GM20431 (cell line): ENCODE results near the gene PDE4B.

Experiments
- in situ Hi-C: fragments of 300-500 bp; cut with MseI, MboI; formaldehyde crosslinking; loops from one replicate; pipeline ENCODE4 v1.15.0; 2020; ENCODE audit warnings: low sequenced_read_pairs; ENCODE audit not compliant: unreplicated experiment

Gene PDE4B

DNA sequence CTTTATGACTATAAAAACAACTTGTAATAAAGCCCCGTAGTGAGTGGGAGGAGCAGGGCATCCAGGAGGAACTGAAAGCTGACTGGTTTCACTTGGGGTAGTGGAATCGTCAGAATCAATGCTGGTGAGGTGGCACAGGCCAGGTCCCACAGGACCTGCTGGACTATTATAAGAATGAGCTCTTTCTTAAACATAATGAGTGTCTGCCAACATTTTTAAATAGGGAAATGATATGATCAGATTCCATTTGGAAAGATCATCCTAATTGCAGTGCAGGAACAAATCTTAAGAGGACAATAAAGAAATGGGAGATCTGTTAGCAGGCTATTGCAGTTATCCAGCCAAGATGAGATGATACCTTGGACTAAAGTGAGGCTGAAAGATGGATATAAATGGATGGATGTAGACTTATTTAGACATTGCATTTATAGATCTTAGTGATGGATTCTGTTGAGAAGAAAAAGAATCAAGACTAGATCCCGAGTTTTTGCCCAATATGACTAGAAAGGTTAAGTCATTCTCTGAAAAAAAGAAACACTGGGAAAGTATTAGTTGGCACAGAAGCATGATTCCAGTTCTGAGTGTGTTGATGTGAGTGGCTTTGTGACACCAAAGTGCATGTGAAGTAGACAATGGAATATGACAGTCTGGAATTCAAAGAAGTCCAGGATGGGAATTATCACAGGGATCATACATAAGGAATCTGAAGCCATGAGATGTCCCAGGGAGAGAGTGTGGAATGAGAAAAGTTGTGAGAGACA is 587.9 kb downstream of the PDE4B start:
- in situ Hi-C loops: no loop called here

DNA sequence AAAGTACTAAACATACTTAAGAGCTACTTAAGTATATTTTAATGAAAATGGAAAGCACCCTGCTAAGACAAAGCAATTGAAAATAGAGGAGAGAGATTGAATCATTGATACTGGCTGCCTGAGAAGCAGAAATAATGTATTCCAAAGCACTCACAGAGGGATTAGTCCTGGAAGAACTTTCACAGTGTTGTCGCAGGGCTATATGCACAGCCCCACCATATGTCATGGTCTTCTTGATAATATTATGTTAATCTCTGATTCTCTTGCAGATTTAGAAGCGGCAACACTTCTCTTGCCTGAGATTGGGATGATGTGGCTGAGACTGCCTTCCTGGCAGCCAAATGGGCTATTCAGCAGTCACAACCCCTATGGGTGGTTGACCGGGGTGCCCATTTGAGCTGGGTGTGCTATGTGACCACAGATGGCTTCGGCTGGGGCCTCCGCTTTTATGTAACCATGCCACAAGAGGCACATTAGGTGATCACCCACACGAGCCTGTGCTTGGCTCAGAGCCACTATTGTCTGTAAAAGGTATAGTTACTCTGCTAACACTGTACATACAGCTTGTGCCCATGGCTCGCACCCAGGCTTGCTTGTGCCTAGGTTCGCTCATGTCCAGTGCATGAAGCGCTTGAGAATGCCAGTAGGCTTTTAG is 589.1 kb downstream of the PDE4B start:
- in situ Hi-C loops: no loop called here

- in situ Hi-C loops: no loop called here
Observed at GRCh38 chr1:66383168-66383567, 590.5 kb downstream of the PDE4B start.

DNA sequence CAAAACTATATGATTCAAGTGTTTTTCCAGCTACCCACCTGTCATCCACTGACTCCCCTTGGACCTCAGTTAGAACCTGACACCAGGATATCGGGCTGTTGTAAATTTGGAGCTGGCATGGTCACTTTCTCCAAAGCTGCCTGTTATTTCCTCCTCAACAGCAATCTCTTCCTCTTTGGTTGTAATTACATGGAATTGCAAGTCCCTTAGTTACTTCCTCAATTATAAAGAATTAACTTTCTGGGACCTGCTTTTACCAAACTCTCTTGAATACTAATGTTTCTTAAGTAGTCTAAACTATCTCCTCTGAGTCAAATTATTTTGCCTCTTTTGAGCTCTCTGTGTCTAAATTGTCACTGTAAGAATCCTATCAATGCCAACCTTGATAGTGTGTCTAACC is 590.9 kb downstream of the PDE4B start:
- in situ Hi-C loops: no loop called here

DNA sequence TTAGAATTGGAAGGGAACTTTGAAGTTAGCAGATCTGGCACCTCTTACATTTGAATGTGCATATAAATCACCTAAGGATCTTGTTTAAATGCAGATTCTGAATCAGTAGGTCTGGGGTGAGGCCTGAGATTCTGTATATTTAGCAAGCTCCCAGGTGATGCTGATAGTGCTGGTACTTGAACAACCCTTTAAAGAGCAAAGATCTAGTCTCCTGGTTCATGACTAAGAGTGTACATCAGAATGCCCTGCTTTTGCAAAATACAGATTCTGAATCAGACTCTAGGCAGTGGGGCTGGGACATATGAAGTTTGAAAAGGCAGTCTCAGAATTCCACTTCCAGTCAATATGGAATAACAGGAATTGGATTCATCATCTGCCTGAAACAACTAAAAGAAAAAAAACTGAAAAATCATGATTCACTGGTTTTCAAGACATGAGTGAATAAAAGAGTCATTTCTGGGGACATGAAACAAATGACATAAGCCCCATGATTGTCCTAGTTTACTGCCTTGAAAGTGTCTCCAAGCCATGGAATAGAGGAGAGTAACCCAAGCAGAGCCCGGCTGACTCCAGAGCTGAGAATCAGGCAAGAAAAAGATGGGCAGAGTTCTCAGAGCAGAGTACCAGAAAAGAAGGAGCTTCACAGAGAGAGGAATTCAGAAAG is 591.7 kb downstream of the PDE4B start:
- in situ Hi-C loops: no loop called here

DNA sequence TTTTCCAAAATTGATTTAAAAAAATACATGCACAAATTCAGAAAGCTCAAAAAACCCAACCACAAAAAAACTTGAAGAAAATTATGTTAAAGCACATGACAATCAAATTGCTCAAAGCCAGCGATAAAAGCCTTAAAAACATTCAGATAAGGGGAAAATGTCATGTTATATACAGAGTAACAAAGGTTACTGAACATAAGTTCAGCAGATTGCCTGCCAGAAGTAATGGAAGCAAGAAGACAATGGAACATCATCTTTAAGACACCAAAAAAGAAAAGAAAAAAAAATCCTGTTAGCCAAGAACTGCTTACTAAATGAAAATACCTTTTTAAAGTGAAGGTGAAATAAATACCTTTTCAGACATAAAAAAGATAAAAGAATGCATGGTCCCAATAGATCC is 594.0 kb downstream of the PDE4B start:
- in situ Hi-C loops: no loop called here

DNA sequence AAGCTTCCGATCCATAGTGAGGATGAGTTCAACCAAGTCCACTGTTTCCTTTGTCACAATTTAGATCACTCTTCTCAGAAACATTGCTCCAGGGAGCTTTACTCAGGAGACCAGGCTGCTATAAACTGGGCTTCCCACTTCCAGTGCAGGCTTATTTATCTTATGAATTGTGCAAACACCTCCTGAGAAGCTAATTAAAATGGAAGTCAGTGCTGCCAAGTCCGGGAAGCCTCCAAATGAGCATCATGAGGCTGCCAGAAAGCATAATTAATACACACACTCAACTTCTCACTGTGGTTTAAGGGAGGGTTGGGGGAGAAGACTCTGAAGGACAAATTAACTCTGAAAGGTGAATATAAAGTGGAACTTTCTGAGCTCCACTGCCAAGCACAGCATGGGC is 596.2 kb downstream of the PDE4B start:
- in situ Hi-C loops: no loop called here

- in situ Hi-C loops: no loop called here
Observed at GRCh38 chr1:66393586-66394287, 601.0 kb downstream of the PDE4B start.

GRCh38 chr1:66394603-66395002 is 601.9 kb downstream of the PDE4B start:
- in situ Hi-C loops: no loop called here

- in situ Hi-C loops: no loop called here
Observed at GRCh38 chr1:66395202-66396061, 602.7 kb downstream of the PDE4B start.

DNA sequence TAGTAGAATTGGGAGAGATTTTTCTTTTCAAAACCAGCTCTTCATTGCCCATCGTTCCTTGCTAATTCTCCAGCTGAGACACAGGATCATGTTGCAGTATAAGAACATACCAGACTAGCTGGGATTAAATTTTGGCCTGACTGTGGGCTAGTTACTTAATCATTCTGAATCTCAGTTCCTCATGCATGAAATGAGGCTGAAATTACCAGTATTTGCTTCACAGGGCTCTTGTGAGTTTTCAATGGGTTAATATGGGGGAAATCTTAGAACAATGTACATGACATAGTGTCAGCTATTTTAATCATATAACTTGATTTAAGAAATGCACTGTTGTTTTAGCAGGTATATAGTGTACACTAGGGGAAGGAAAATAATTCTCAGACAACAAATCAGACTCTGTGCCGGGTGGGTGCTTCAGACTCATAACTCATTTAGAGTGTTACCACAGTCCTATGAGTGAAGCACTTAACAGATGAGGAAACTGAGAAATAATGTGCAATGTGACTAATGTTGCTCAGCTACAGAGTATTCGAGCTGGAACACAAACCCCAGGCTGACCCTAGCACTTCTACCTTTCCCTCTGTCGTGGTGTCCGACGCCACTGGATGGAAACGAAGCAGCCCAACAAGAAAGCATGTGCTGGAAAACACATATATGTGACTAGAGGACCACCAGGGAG is 603.7 kb downstream of the PDE4B start:
- in situ Hi-C loops: no loop called here

DNA sequence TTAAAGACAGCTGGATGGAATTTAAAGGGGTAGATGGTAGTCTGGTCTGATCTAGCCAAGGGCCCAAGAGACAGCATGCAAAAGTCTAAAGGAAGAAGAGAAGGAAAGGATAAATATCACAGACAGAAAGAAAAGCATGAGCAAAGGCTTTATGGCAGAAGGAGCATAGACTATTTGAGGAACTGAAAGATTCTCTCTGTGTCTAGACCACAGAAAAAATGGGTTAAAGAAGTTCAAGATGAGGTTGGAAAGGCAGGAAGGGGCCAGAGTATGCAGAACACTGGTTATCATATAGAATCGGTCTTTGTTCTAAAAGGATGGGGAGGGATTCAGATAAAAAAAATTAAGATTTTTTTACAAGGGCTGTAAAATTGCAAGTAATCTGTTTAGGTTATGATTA is 604.5 kb downstream of the PDE4B start:
- in situ Hi-C loops: no loop called here

GRCh38 chr1:66399888-66400529 is 607.3 kb downstream of the PDE4B start:
- in situ Hi-C loops: no loop called here

DNA sequence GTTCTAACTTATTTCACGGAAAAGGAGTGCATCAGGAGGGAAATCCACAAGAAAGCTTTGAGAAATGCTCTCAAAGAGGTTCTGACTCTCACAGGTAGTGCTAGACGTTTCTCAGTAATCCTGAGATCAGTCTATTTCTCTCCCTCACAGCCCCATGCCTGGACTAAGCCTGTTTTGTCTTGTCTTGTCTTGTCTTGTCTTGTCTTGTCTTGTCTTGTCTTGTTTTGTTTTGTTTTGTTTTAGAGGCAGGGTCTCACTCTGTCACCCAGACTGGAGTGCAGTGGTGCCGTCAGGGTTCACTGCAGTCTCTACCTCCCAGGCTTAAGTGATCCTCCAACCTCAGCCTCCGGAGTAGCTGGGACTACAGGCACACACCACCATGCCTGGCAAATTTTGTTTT is 608.0 kb downstream of the PDE4B start:
- in situ Hi-C loops: no loop called here

DNA sequence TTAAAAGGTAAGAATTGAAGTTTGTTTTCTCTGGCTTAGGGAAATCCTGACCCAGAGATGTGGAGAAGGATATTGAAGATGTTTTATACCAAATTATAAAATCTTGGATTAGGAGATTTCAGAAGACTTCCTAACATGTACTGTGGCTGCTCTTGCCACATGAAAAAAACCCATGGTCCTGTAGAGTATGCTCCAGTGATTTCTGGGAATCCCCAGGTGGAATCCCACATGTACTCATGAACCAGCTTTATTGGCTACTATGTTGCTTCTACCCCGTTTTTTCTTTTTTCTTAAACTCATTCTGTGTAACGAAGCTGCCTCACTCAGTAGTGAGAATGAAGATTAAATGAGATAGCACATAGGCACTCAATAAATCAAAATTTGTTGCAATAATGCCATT is 608.5 kb downstream of the PDE4B start:
- in situ Hi-C loops: no loop called here

DNA sequence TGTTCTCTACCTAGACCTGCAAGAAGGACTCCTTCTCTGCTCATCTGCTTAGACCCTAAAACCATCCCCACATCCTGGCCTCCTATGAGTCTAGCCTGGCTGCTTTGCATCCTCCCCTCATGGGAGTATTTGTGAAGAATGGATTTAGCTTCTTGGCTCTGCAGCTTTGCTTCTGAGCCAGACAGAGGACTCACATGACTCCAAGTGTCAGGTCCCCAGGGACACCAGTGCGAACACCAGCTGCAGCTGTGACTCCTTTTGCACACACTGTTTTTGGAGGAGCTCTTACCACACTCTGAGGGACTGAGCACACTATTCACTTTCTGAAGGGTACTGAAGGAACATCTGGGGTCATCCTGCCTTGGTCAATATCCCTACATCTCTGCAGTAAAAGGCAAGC is 609.5 kb downstream of the PDE4B start:
- in situ Hi-C loops: no loop called here

DNA sequence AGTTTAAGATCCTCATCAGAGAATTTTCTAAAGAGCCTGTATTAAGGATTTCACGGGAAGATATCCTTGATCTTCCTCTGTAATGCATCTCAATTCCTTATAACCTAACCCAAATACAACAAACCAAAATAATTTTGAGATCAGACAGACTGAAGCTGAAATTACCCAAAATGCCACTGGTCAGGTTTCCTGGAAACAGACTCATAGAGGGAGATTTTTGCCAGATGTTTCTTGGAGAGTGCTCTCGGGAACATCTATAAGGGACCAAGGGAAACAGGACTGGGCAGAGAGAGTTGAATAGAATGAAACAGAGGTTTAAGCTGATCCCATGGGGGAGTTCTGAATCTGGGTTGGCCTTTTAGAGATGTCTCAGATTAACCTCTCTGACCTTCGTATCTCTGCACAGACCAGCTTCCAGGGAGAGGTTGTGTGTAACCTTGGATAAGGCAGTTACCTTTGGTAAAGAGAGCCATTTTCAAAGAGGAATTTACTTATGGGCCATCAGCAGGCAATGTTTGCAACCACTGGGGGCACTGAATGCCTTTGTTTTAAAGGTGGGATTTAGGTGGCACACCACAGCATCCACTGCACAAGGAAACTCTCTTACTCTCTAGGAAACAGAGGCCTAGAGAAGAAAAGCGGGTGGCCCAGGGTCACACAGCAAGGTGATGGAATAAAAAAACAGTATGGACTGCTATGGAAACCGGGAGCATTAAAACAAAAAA is 610.5 kb downstream of the PDE4B start:
- in situ Hi-C loops: no loop called here

DNA sequence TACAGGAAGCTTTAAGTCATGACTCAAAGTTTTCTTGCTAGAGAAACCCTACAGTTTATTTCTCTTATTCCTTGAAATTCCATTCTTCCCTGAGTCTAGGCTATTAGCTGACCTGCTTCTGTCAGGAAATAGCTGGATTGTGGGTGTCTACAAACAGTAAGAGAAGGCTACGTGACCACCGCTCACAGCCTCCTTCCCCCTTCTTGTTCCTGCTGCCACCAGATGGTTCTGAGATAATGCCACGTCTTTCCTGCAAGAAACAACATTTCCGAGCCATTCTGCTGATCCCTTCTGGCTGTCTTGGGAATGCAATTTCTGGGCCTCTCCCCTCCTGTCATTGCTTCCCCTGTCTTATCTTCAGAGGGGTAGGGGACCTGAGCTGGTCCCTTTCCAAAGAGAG is 612.4 kb downstream of the PDE4B start:
- in situ Hi-C loops: no loop called here
